ENCODE results near the gene MVB12B.

The MVB12B gene

GRCh38 chr9:126429190-126429589, 102.6 kb downstream of the MVB12B start:
- Histone ChIP-seq H3K4me1 (ENCODE audit: control insufficient read depth, insufficient read depth, low read length) (no peaks in the 10 kb centered on the region), H3K27me3 (replicated peaks; ENCODE audit: control insufficient read depth, insufficient read depth, low read length) (no peaks in the 10 kb centered on the region), H3K36me3 (ENCODE audit: control insufficient read depth, insufficient read depth, low read length, severe bottlenecking) (peaks cover 5% of the 10 kb centered on the region), H3K9ac (ENCODE audit: low read length) (no peak overlapping the region), H3K4me3 (ENCODE audit: low read length) (no peak overlapping the region), H3K9me3 (ENCODE audit: control insufficient read depth, low read length) (no peaks in the 10 kb centered on the region)
- no peak for DNase-seq (ENCODE audit: low read depth)

- H3K9me3 ChIP-seq (ENCODE audit: control insufficient read depth, low read length), result no peaks in the 10 kb centered on the region
- peaks cover 4% of the 10 kb centered on the region for H3K36me3 ChIP-seq (ENCODE audit: control insufficient read depth, insufficient read depth, low read length, severe bottlenecking)
- no peak overlapping the region for H3K4me3 ChIP-seq (ENCODE audit: low read length)
- no peaks in the 10 kb centered on the region for H3K4me1 ChIP-seq (ENCODE audit: control insufficient read depth, insufficient read depth, low read length)
- DNase-seq (ENCODE audit: low read depth), result no peak
- H3K27me3 ChIP-seq (replicated peaks; ENCODE audit: control insufficient read depth, insufficient read depth, low read length), result no peaks in the 10 kb centered on the region
- H3K9ac ChIP-seq (ENCODE audit: low read length), result no peak overlapping the region
Measured at GRCh38 chr9:126430124-126430523, 103.5 kb downstream of the MVB12B start.

GRCh38 chr9:126431077-126431742, 104.6 kb downstream of the MVB12B start:
- no peak overlapping the region for H3K4me3 ChIP-seq (ENCODE audit: low read length)
- H3K9ac ChIP-seq (ENCODE audit: low read length), result no peak overlapping the region

GRCh38 chr9:126432659-126433058, 106.0 kb downstream of the MVB12B start:
- DNase-seq (ENCODE audit: low read depth), result no peak
- Histone ChIP-seq H3K36me3 (ENCODE audit: control insufficient read depth, insufficient read depth, low read length, severe bottlenecking) (peaks cover 4% of the 10 kb centered on the region), H3K9me3 (ENCODE audit: control insufficient read depth, low read length) (no peaks in the 10 kb centered on the region), H3K4me1 (ENCODE audit: control insufficient read depth, insufficient read depth, low read length) (peaks cover 11% of the 10 kb centered on the region), H3K4me3 (ENCODE audit: low read length) (no peak overlapping the region), H3K9ac (ENCODE audit: low read length) (no peak overlapping the region), H3K27me3 (replicated peaks; ENCODE audit: control insufficient read depth, insufficient read depth, low read length) (no peaks in the 10 kb centered on the region)

More at GRCh38 chr9:126431077-126431742, 104.6 kb downstream of the MVB12B start:
- Histone ChIP-seq H3K4me1 (ENCODE audit: control insufficient read depth, insufficient read depth, low read length) (peaks cover under 1% of the 10 kb centered on the region), H3K36me3 (ENCODE audit: control insufficient read depth, insufficient read depth, low read length, severe bottlenecking) (peaks cover 4% of the 10 kb centered on the region), H3K9me3 (ENCODE audit: control insufficient read depth, low read length) (no peaks in the 10 kb centered on the region), H3K27me3 (replicated peaks; ENCODE audit: control insufficient read depth, insufficient read depth, low read length) (no peaks in the 10 kb centered on the region)
- no peak for DNase-seq (ENCODE audit: low read depth)

- H3K4me3 ChIP-seq (ENCODE audit: low read length), result no peak overlapping the region
- H3K9me3 ChIP-seq (ENCODE audit: control insufficient read depth, low read length), result no peaks in the 10 kb centered on the region
- DNase-seq (ENCODE audit: low read depth), result no peak
- peaks cover 15% of the 10 kb centered on the region for H3K4me1 ChIP-seq (ENCODE audit: control insufficient read depth, insufficient read depth, low read length)
- H3K9ac ChIP-seq (ENCODE audit: low read length), result no peak overlapping the region
- no peaks in the 10 kb centered on the region for H3K27me3 ChIP-seq (replicated peaks; ENCODE audit: control insufficient read depth, insufficient read depth, low read length)
- peaks cover 4% of the 10 kb centered on the region for H3K36me3 ChIP-seq (ENCODE audit: control insufficient read depth, insufficient read depth, low read length, severe bottlenecking)
Measured at GRCh38 chr9:126435105-126435504, 108.5 kb downstream of the MVB12B start.

GRCh38 chr9:126435626-126436025, 109.0 kb downstream of the MVB12B start:
- Histone ChIP-seq H3K4me1 (ENCODE audit: control insufficient read depth, insufficient read depth, low read length) (peaks cover 15% of the 10 kb centered on the region), H3K4me3 (ENCODE audit: low read length) (no peak overlapping the region), H3K9ac (ENCODE audit: low read length) (no peak overlapping the region), H3K9me3 (ENCODE audit: control insufficient read depth, low read length) (no peaks in the 10 kb centered on the region), H3K27me3 (replicated peaks; ENCODE audit: control insufficient read depth, insufficient read depth, low read length) (no peaks in the 10 kb centered on the region), H3K36me3 (ENCODE audit: control insufficient read depth, insufficient read depth, low read length, severe bottlenecking) (peaks cover 4% of the 10 kb centered on the region)
- DNase-seq (ENCODE audit: low read depth), result no peak

- Histone ChIP-seq H3K27me3 (replicated peaks; ENCODE audit: control insufficient read depth, insufficient read depth, low read length) (no peaks in the 10 kb centered on the region), H3K4me1 (ENCODE audit: control insufficient read depth, insufficient read depth, low read length) (peaks cover 19% of the 10 kb centered on the region), H3K9ac (ENCODE audit: low read length) (no peak overlapping the region), H3K4me3 (ENCODE audit: low read length) (no peak overlapping the region), H3K36me3 (ENCODE audit: control insufficient read depth, insufficient read depth, low read length, severe bottlenecking) (peaks cover 4% of the 10 kb centered on the region), H3K9me3 (ENCODE audit: control insufficient read depth, low read length) (no peaks in the 10 kb centered on the region)
- peak; percentile 19 for DNase-seq (ENCODE audit: low read depth)
Measured at GRCh38 chr9:126436545-126437267, 110.1 kb downstream of the MVB12B start.

GRCh38 chr9:126437268-126437666, 110.6 kb downstream of the MVB12B start:
- DNase-seq (ENCODE audit: low read depth), result no peak
- Histone ChIP-seq H3K4me3 (ENCODE audit: low read length) (no peak overlapping the region), H3K9ac (ENCODE audit: low read length) (no peak overlapping the region), H3K36me3 (ENCODE audit: control insufficient read depth, insufficient read depth, low read length, severe bottlenecking) (peaks cover 4% of the 10 kb centered on the region), H3K27me3 (replicated peaks; ENCODE audit: control insufficient read depth, insufficient read depth, low read length) (no peaks in the 10 kb centered on the region), H3K4me1 (ENCODE audit: control insufficient read depth, insufficient read depth, low read length) (peaks cover 19% of the 10 kb centered on the region), H3K9me3 (ENCODE audit: control insufficient read depth, low read length) (no peaks in the 10 kb centered on the region)

GRCh38 chr9:126437701-126438100, 111.1 kb downstream of the MVB12B start:
- Histone ChIP-seq H3K4me3 (ENCODE audit: low read length) (no peak overlapping the region), H3K9ac (ENCODE audit: low read length) (no peak overlapping the region), H3K27me3 (replicated peaks; ENCODE audit: control insufficient read depth, insufficient read depth, low read length) (no peaks in the 10 kb centered on the region), H3K9me3 (ENCODE audit: control insufficient read depth, low read length) (no peaks in the 10 kb centered on the region), H3K36me3 (ENCODE audit: control insufficient read depth, insufficient read depth, low read length, severe bottlenecking) (peaks cover 2% of the 10 kb centered on the region), H3K4me1 (ENCODE audit: control insufficient read depth, insufficient read depth, low read length) (peaks cover 19% of the 10 kb centered on the region)
- no peak for DNase-seq (ENCODE audit: low read depth)

GRCh38 chr9:126438741-126439401, 112.2 kb downstream of the MVB12B start:
- Histone ChIP-seq H3K9ac (ENCODE audit: low read length) (no peak overlapping the region), H3K9me3 (ENCODE audit: control insufficient read depth, low read length) (no peaks in the 10 kb centered on the region), H3K27me3 (replicated peaks; ENCODE audit: control insufficient read depth, insufficient read depth, low read length) (no peaks in the 10 kb centered on the region), H3K4me1 (ENCODE audit: control insufficient read depth, insufficient read depth, low read length) (peaks cover 19% of the 10 kb centered on the region), H3K4me3 (ENCODE audit: low read length) (no peak overlapping the region), H3K36me3 (ENCODE audit: control insufficient read depth, insufficient read depth, low read length, severe bottlenecking) (no peaks in the 10 kb centered on the region)
- no peak for DNase-seq (ENCODE audit: low read depth)

GRCh38 chr9:126439402-126439765, 112.8 kb downstream of the MVB12B start:
- Histone ChIP-seq H3K4me1 (ENCODE audit: control insufficient read depth, insufficient read depth, low read length) (peaks cover 19% of the 10 kb centered on the region), H3K9ac (ENCODE audit: low read length) (no peak overlapping the region), H3K9me3 (ENCODE audit: control insufficient read depth, low read length) (no peaks in the 10 kb centered on the region), H3K4me3 (ENCODE audit: low read length) (no peak overlapping the region), H3K27me3 (replicated peaks; ENCODE audit: control insufficient read depth, insufficient read depth, low read length) (no peaks in the 10 kb centered on the region), H3K36me3 (ENCODE audit: control insufficient read depth, insufficient read depth, low read length, severe bottlenecking) (no peaks in the 10 kb centered on the region)
- peak; percentile 65 for DNase-seq (ENCODE audit: low read depth)
